Measurements from ENCODE around the gene DEDD. TPM values are rescaled to one million over a fixed set of nuclear protein-coding genes. Genes with fewer than 3 reads are reported as not detected.

DEDD gene
- total RNA-seq, 1 experiment from 2014 or later, result 32.8 TPM

DNA sequence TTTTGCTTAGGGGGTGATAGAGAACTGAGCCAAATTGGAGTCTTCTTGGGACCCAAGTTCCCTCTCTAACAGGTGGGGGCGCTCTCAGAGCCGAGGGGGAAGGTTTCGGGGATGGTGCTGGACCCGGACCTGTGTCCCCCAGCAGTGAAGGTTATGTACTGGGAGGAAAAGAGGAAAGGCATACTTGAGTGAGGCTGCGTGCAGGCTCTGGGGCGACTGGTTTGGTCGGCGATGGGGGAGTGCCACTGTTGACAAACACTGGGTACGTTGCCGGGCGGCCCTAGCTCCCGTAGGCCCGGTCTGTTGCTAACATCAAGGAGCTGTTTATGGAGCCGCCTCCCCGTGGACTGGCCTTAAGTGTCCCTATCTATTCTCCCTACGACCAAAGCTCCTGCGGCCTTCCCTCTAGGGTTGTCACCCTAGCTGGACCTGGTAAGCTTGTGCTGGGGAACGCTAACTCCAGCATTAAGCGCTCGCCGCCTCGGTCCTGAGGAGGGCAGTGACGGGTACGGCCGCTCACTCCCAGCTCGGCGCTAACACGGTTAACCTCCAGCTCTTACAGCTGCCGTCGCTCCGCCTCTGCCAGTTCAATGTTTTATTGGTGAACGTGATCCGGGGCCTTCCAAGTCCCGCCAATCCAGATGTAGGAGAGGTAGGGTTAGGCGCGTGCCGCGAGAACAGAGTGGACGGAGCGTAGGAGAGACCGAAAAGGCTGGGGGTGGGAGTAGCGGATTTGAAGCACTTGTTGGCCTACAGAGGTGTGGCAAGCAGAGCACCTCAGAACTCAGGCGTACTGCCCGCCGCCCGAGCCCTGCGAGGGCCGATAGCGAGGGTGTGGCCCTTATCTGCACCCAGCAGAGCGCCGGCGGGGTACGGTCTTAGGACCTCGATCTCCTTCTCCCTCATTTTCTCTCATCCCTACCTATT is 33.5 kb upstream of the DEDD start, which contains the start of gene PPOX (continued):
- TF ChIP-seq, protein P1, sequence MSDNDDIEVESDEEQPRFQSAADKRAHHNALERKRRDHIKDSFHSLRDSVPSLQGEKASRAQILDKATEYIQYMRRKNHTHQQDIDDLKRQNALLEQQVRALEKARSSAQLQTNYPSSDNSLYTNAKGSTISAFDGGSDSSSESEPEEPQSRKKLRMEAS (IDR thresholded peaks at IDR 0.05), result no peak
- TF ChIP-seq JUND (IDR thresholded peaks at IDR 0.05), result no peak
- TF ChIP-seq, protein P2, sequence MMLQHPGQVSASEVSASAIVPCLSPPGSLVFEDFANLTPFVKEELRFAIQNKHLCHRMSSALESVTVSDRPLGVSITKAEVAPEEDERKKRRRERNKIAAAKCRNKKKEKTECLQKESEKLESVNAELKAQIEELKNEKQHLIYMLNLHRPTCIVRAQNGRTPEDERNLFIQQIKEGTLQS (IDR thresholded peaks at IDR 0.05), result no peak
- TF ChIP-seq SRF (IDR thresholded peaks at IDR 0.05; ENCODE audit: low read depth), result no peak
- TF ChIP-seq, protein P3, sequence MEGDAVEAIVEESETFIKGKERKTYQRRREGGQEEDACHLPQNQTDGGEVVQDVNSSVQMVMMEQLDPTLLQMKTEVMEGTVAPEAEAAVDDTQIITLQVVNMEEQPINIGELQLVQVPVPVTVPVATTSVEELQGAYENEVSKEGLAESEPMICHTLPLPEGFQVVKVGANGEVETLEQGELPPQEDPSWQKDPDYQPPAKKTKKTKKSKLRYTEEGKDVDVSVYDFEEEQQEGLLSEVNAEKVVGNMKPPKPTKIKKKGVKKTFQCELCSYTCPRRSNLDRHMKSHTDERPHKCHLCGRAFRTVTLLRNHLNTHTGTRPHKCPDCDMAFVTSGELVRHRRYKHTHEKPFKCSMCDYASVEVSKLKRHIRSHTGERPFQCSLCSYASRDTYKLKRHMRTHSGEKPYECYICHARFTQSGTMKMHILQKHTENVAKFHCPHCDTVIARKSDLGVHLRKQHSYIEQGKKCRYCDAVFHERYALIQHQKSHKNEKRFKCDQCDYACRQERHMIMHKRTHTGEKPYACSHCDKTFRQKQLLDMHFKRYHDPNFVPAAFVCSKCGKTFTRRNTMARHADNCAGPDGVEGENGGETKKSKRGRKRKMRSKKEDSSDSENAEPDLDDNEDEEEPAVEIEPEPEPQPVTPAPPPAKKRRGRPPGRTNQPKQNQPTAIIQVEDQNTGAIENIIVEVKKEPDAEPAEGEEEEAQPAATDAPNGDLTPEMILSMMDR (IDR thresholded peaks at IDR 0.05 in 2 of 3, conservative IDR thresholded peaks at IDR 0.05 in 1 of 3; ENCODE audit: borderline replicate concordance in 1 of 3, insufficient read depth in 1 of 3, low read depth in 2 of 3, low read length in 2 of 3), result peak in 2 of 3 experiments; percentile 60 to 61; a peak in 4 of 6 replicates
- TF ChIP-seq RAD21 (IDR thresholded peaks at IDR 0.05; ENCODE audit: low read depth), result no peak
- no peak for TF ChIP-seq SIN3A (IDR thresholded peaks at IDR 0.05; ENCODE audit: low read depth)

DNA sequence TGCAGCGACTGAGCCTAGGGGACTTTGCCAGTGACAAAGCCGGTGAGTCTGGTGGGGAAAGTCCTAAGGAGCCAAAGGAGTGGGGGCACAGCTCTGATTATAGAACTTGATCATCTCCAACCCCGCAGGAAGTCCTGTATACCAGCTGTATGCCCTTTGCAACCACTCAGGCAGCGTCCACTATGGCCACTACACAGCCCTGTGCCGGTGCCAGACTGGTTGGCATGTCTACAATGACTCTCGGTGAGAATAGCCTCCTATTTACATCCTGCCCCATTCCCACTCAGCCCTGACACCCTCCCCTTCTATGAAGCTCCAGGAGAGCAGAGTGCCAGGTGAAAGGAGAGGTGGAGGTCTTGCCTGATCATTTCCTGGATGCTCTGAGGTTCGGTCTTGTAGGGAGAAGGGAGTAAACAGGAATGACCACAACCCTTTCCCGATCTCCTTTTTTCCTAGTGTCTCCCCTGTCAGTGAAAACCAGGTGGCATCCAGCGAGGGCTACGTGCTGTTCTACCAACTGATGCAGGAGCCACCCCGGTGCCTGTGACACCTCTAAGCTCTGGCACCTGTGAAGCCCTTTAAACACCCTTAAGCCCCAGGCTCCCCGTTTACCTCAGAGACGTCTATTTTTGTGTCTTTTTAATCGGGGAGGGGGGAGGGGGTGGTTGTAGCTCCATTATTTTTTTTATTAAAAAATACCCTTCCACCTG is 32.6 kb upstream of the DEDD start:
- Histone ChIP-seq H3K27ac (ENCODE audit: low read depth, low read length) (peak overlapping the region; percentile 63), H3K27me3 (ENCODE audit: insufficient read depth, low read length) (no peaks in the 10 kb centered on the region), H3K79me2 (ENCODE audit: insufficient read depth, low read length) (peaks cover 7% of the 10 kb centered on the region; the same call in 1 of the 2 replicates), H3K4me3 (replicated peaks in 1 of 2; ENCODE audit: low read depth in 1 of 2, low read length in 2 of 2) (peak overlapping the region; percentile 51 to 82), H2AFZ (ENCODE audit: low read depth, low read length, poor library complexity, severe bottlenecking) (no peak overlapping the region), H3K4me2 (ENCODE audit: low read length) (peak overlapping the region; percentile 87), H3K36me3 (ENCODE audit: control insufficient read depth in 1 of 2, insufficient read depth in 2 of 2, low read length in 2 of 2) (peaks cover 8 to 26% of the 10 kb centered on the region in 2 experiments; a peak in 2 of 4 replicates), H3K9me3 (ENCODE audit: control insufficient read depth in 1 of 2, insufficient read depth in 1 of 2, low read depth in 1 of 2, low read length in 2 of 2) (no peaks in the 10 kb centered on the region), H3K4me1 (ENCODE audit: control insufficient read depth in 1 of 2, insufficient read depth in 2 of 2, low read length in 2 of 2) (peaks cover 7 to 35% of the 10 kb centered on the region in 2 experiments; a peak in 3 of 4 replicates), H3K9ac (ENCODE audit: low read length) (peak overlapping the region; percentile 82), H3K9me2 (ENCODE audit: insufficient read depth) (no peaks in the 10 kb centered on the region), H4K20me1 (ENCODE audit: insufficient read depth) (no peaks in the 10 kb centered on the region)
- ATAC-seq (no peak), DNase-seq (ENCODE audit: low read depth, low spot score) (no peak)
- BruUV-seq (replicated peaks), result no TSS peak
- intact Hi-C loops (cut with micrococcal nuclease), result no loop called here
- ChIA-PET RAD21 (ENCODE audit: low non-redundant PET in 1 of 2, low total read pairs in 2 of 2, uncharacterized antibody in 2 of 2, unreplicated experiment in 2 of 2) (no interaction called here), CTCF (interaction anchor here (0.8 to 2.8 kb wide), 10 partner anchors 10 to 576 kb away, joined by 3 to 10 read pairs (median 4); partner anchors contain the start of genes DEDD, TOMM40L and UFC1), POLR2A (interaction anchor here (0.7 to 3.1 kb wide), 10 partner anchors 8 to 1466 kb away, joined by 3 to 24 read pairs (median 7); partner anchors contain the start of genes B4GALT3, DEDD, NDUFS2 and NIT1)
- TF ChIP-seq FOSL1 (IDR thresholded peaks at IDR 0.05; ENCODE audit: low read depth), result no peak
- TF ChIP-seq SP1 (IDR thresholded peaks at IDR 0.05; ENCODE audit: low read depth), result no peak
- no peak for TF ChIP-seq EZH2 (IDR thresholded peaks at IDR 0.05)
- no peak for TF ChIP-seq POLR2A (IDR thresholded peaks at IDR 0.05; ENCODE audit: borderline replicate concordance, extremely low read depth, insufficient read depth, insufficient read length)
- TF ChIP-seq TCF7L2 (IDR thresholded peaks at IDR 0.05; ENCODE audit: borderline replicate concordance, extremely low read depth, insufficient read depth, insufficient read length), result no peak
- no peak for TF ChIP-seq ZNF274 (IDR thresholded peaks at IDR 0.05; ENCODE audit: low read depth, low read length)
- no peak for TF ChIP-seq ELF1 (IDR thresholded peaks at IDR 0.05; ENCODE audit: borderline replicate concordance, low read depth)
- no peak for TF ChIP-seq EGR1 (IDR thresholded peaks at IDR 0.05; ENCODE audit: low read depth)
- no peak for TF ChIP-seq ZFX (IDR thresholded peaks at IDR 0.05)
- no peak for TF ChIP-seq YY1 (IDR thresholded peaks at IDR 0.05; ENCODE audit: extremely low read depth, insufficient replicate concordance, low read depth, low read length)
- no peak for TF ChIP-seq RAD21 (IDR thresholded peaks at IDR 0.05; ENCODE audit: low read depth)
- TF ChIP-seq SIN3A (IDR thresholded peaks at IDR 0.05; ENCODE audit: low read depth), result no peak
- TF ChIP-seq, protein P1 (IDR thresholded peaks at IDR 0.05), result no peak
- TF ChIP-seq, protein P4, sequence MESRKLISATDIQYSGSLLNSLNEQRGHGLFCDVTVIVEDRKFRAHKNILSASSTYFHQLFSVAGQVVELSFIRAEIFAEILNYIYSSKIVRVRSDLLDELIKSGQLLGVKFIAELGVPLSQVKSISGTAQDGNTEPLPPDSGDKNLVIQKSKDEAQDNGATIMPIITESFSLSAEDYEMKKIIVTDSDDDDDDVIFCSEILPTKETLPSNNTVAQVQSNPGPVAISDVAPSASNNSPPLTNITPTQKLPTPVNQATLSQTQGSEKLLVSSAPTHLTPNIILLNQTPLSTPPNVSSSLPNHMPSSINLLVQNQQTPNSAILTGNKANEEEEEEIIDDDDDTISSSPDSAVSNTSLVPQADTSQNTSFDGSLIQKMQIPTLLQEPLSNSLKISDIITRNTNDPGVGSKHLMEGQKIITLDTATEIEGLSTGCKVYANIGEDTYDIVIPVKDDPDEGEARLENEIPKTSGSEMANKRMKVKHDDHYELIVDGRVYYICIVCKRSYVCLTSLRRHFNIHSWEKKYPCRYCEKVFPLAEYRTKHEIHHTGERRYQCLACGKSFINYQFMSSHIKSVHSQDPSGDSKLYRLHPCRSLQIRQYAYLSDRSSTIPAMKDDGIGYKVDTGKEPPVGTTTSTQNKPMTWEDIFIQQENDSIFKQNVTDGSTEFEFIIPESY (IDR thresholded peaks at IDR 0.05; ENCODE audit: extremely low read depth, insufficient replicate concordance, low read length), result no peak
- TF ChIP-seq SRF (IDR thresholded peaks at IDR 0.05; ENCODE audit: low read depth), result no peak

Measured in HCT116 (cell line).